ENCODE measurements around the gene DMAP1.

GRCh38 chr1:44262414-44262813 lies 49.1 kb downstream of the DMAP1 start:
- no peak for TF ChIP-seq CTCF (optimal IDR thresholded peaks at IDR 0.05 in 1 of 3, IDR thresholded peaks at IDR 0.05 in 1 of 3, conservative IDR thresholded peaks at IDR 0.05 in 1 of 3; ENCODE audit: extremely low read depth in 1 of 3, insufficient read depth in 2 of 3, low read length in 3 of 3)
- TF ChIP-seq EZH2 (IDR thresholded peaks at IDR 0.05; ENCODE audit: low read length), result no peak
